Gastroesophageal sphincter (tissue), 4 donors: ENCODE measurements around the gene NRAP. TPM values are rescaled to one million over a fixed set of nuclear protein-coding genes. Genes with fewer than 3 reads are reported as not detected.

ENCODE experiments used
- ATAC-seq: fragments of 150-250 bp; one replicate; pipeline ENCODE4 v1.9.1; 2016; ENCODE audit warnings: mild to moderate bottlenecking, moderate library complexity
- H3K27ac ChIP-seq, 4 donors: fragments of 200-600 bp; sonication (generic) in 3 of 4; 1 replicate in 3 of 4; 2 replicates in 1 of 4; pipeline ENCODE4 v1.5.1; 2016 to 2019
- H3K27me3 ChIP-seq: fragments of 200-600 bp; sonication (generic); one replicate; pipeline ENCODE4 v1.5.1; 2019
- H3K36me3 ChIP-seq, 2 donors: fragments of 200-600 bp; sonication (generic); one replicate each; pipeline ENCODE4 v1.5.1; 2019; ENCODE audit warnings: control low read depth in 1 of 2
- H3K4me1 ChIP-seq, 3 donors: fragments of 200-600 bp; sonication (generic); 1 replicate in 2 of 3; 2 replicates in 1 of 3; pipeline ENCODE4 v1.5.1; 2016 to 2019; ENCODE audit warnings: control low read depth in 2 of 3
- H3K4me3 ChIP-seq, 2 donors: fragments of 200-600 bp; sonication (generic); one replicate each; pipeline ENCODE4 v1.5.1; 2019; ENCODE audit warnings: mild to moderate bottlenecking in 1 of 2, moderate library complexity in 1 of 2
- H3K9me3 ChIP-seq, 3 donors: fragments of 200-600 bp; sonication (generic); one replicate each; pipeline ENCODE4 v1.5.1; 2017 to 2019; ENCODE audit warnings: control low read depth in 2 of 3
- EP300 ChIP-seq: sonication (generic); formaldehyde crosslinking; IDR thresholded peaks from one replicate; pipeline ENCODE4 v1.6.1; 2017; ENCODE audit warnings: antibody characterized with exemption, mild to moderate bottlenecking
- POLR2A ChIP-seq, 2 donors: fragments of 450-650 bp; IDR thresholded peaks; one replicate each; pipeline ENCODE4 v1.6.1; 2017; ENCODE audit warnings: antibody characterized with exemption in 2 of 2, mild to moderate bottlenecking in 2 of 2, moderate library complexity in 1 of 2
- POLR2AphosphoS5 ChIP-seq: sonication (generic); formaldehyde crosslinking; IDR thresholded peaks from one replicate; pipeline ENCODE4 v1.6.1; 2017; ENCODE audit warnings: antibody characterized with exemption
- WGBS, 2 donors: methylation state at CpG; one replicate each; pipeline ENCODE4 v1.1.5; 2018; ENCODE audit warnings: low coverage in 1 of 2; 5-methylcytosine and 5-hydroxymethylcytosine counted together
- total RNA-seq, 4 donors: library from RNA; depleted of rRNA; stranded (reverse); fragments of >200 nt; gene quantifications; one replicate each; pipeline ENCODE4 v1.1.0, GENCODE V29; 2016
- TF ChIP-seq, protein P1 (sequence below), 4 experiments: fragments of 200-600 bp in 2 of 4; fragments of 450-650 bp in 2 of 4; sonication (generic) in 1 of 4; IDR thresholded peaks; one replicate each; pipeline ENCODE4 v1.5.1; 2017 to 2019; ENCODE audit warnings: antibody characterized with exemption in 4 of 4, mild to moderate bottlenecking in 2 of 4, moderate library complexity in 2 of 4

NRAP gene
- total RNA-seq, 4 donors from 2014 or later = under 0.01 TPM; not detected in 3

DNA sequence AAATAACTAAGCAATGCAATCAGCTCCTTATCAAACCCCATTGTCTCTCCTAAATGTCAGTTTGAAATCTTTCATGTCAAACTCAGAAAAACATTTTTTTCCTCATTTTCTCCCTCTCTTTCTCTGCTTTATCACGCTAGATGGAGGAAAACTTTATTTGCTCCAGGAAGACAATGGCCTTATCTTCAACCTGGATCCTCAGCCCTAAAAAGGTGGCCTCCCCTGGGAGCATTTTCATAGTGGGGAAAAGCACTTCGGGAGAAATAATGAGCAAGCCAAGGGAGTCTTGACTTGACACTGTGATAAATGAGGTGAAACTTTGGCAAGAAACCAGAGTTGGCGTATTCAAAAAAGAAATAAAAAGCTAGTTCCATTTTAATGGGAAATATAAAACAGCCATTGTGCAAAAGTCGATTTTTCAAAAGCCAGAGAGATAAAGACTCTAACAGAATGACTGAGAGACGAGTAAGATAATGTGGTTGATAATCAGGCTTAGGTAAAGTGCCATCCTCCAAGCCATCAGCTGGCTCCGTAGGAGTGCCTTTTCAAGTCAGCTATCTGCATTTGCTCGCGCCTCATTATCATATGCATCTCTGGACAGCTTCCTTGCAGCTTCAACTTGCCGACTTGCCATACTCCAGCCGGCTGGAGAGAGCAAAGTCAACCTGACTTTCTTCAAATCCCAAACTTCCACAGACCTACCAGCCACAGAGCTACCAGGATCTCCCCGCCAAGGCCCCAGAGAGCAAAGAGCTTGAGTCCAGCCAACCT lies 91.1 kb downstream of the NRAP start:
- TF ChIP-seq, protein P1, sequence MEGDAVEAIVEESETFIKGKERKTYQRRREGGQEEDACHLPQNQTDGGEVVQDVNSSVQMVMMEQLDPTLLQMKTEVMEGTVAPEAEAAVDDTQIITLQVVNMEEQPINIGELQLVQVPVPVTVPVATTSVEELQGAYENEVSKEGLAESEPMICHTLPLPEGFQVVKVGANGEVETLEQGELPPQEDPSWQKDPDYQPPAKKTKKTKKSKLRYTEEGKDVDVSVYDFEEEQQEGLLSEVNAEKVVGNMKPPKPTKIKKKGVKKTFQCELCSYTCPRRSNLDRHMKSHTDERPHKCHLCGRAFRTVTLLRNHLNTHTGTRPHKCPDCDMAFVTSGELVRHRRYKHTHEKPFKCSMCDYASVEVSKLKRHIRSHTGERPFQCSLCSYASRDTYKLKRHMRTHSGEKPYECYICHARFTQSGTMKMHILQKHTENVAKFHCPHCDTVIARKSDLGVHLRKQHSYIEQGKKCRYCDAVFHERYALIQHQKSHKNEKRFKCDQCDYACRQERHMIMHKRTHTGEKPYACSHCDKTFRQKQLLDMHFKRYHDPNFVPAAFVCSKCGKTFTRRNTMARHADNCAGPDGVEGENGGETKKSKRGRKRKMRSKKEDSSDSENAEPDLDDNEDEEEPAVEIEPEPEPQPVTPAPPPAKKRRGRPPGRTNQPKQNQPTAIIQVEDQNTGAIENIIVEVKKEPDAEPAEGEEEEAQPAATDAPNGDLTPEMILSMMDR (IDR thresholded peaks at IDR 0.05) = no peak
- TF ChIP-seq POLR2AphosphoS5 (no peak), EP300 (no peak), POLR2A (IDR thresholded peaks at IDR 0.05) (no peak)
- H3K27me3 ChIP-seq = no peaks in the 10 kb centered on the region
- peaks cover 0 to 7% (median 0%) of the 10 kb centered on the region in 3 donors for H3K9me3 ChIP-seq
- 11 to 20% methylated on average over 7 to 11 of the region's 11 CpGs for WGBS, 2 donors
- no peak for ATAC-seq
- no peak overlapping the region for H3K27ac ChIP-seq
- no peaks in the 10 kb centered on the region for H3K4me1 ChIP-seq
- H3K36me3 ChIP-seq = no peaks in the 10 kb centered on the region
- H3K4me3 ChIP-seq = no peak overlapping the region

DNA sequence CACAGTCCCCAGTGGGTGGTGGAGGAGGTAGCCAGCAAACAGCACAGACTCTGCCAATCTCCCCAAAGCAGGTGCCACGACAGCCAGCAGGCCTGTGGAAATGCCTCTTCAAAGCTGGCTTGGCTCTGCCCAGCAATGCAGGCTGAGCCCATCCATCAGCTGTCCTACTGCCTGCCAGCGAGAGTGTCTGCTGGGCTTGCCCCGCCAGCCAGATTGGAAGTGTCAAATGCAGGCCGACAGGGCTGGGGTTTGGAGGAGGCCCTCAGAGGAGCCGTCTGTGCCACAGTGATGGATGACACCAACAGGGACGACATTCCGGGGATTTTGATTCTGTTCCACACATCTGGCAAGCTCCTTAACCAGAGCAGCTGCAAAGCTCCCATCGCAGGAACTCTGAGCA lies 94.3 kb downstream of the NRAP start:
- Histone ChIP-seq H3K4me3 (no peak overlapping the region), H3K4me1 (no peaks in the 10 kb centered on the region), H3K36me3 (no peaks in the 10 kb centered on the region), H3K27me3 (no peaks in the 10 kb centered on the region), H3K9me3 (peaks cover 0 to 7% (median 0%) of the 10 kb centered on the region in 3 donors), H3K27ac (no peak overlapping the region)
- 0 to 60% methylated on average over 1 of the region's 8 CpGs for WGBS, 2 donors
- TF ChIP-seq, protein P1 (IDR thresholded peaks at IDR 0.05) = no peak
- TF ChIP-seq POLR2AphosphoS5 = no peak
- no peak for TF ChIP-seq POLR2A (IDR thresholded peaks at IDR 0.05)
- no peak for TF ChIP-seq EP300
- ATAC-seq = peak; percentile 9

DNA sequence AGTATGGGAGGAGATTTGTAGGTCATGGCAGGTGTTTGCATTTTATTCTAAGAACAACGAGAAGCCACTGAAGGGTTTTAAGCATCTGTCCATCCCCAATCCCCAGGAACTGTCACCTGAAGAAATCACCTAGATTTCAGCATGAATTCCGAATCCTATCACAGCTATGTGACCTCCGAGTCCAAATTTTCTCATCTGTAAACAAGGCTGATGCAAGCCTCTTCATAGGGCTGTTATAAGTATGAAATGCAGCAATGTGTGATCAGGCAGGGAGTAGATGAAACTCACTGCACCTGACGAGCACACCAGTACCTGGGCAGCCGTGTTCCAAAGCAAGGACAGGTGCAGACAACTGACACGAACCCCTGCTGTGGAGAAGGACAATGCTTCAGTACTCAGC lies 97.0 kb downstream of the NRAP start:
- no peak for ATAC-seq
- Histone ChIP-seq H3K27ac (no peak overlapping the region), H3K4me3 (no peak overlapping the region), H3K36me3 (no peaks in the 10 kb centered on the region), H3K27me3 (no peaks in the 10 kb centered on the region), H3K4me1 (peaks cover 0 to 4% (median 0%) of the 10 kb centered on the region in 3 donors), H3K9me3 (peaks cover 0 to 7% (median 0%) of the 10 kb centered on the region in 3 donors)
- TF ChIP-seq, protein P1 (IDR thresholded peaks at IDR 0.05) = no peak
- TF ChIP-seq POLR2A (IDR thresholded peaks at IDR 0.05) (no peak), EP300 (no peak), POLR2AphosphoS5 (no peak)
- WGBS, 2 donors = 51 to 63% methylated on average over 5 of the region's 6 CpGs

DNA sequence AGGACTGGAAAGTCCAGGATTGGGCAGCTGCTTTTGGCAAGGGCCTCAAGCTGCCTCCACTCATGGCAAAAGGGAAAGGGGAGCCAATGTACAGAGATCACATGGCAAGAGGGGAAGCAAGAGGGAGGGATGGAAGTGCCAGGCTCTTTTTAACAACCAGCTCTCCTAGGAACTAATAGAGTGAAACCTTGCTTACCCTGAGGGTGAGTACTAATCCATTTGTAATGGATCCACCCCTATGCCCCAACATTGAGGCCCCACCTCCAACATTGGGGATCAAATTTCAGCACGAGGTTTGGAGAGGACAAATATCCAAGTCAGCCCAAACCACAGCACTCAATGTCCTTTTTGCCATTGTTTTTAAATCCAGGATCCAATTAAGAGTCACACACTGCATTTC lies 98.5 kb downstream of the NRAP start:
- no peaks in the 10 kb centered on the region for H3K36me3 ChIP-seq
- no peak for TF ChIP-seq POLR2AphosphoS5
- TF ChIP-seq, protein P1 (IDR thresholded peaks at IDR 0.05) = no peak
- TF ChIP-seq EP300 = no peak
- no peak for TF ChIP-seq POLR2A (IDR thresholded peaks at IDR 0.05)
- H3K27ac ChIP-seq = no peak overlapping the region
- H3K4me3 ChIP-seq = no peak overlapping the region
- 0 to 8% methylated on average over 1 of the region's 1 CpG for WGBS, 2 donors
- no peaks in the 10 kb centered on the region for H3K9me3 ChIP-seq
- peaks cover 0 to 4% (median 0%) of the 10 kb centered on the region in 3 donors for H3K4me1 ChIP-seq
- ATAC-seq = no peak
- no peaks in the 10 kb centered on the region for H3K27me3 ChIP-seq
